ENCODE data around the gene C7orf25. TPM values are rescaled to one million over a fixed set of nuclear protein-coding genes. Genes with fewer than 3 reads are reported as not detected.

C7orf25 gene
- total RNA-seq, 4 donors from 2014 or later: 4.2 to 13.7 (median 10.0) TPM

GRCh38 chr7:42950417-42950816 lies 38.5 kb upstream of the C7orf25 start:
- no peak for ATAC-seq (ENCODE audit: low FRiP score)
- TF ChIP-seq CTCF (IDR thresholded peaks at IDR 0.05): no peak
- no peak for DNase-seq (ENCODE audit: low spot score)

DNA sequence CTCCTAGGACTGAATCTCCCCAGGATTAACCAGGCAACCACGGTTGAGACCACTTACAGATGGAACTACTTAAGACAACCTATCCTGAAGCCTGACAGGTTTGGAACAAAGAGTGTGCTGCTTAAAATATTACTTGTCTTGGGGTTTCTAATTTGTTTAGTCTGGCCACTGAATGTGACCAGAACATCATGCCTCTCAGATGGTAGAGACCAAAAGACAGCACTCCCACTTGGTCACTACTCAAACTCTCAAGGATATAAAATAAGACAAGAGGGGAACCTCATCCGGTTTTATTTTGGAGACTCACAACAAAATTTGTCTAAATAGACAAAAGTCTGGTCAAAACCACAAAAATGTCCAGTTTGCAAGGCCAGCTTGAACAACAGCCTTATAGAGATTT lies 35.7 kb upstream of the C7orf25 start:
- DNase-seq (ENCODE audit: low spot score) (no peak), ATAC-seq (ENCODE audit: low FRiP score) (no peak)
- no peak for TF ChIP-seq CTCF (IDR thresholded peaks at IDR 0.05)

GRCh38 chr7:42946627-42946950 lies 34.7 kb upstream of the C7orf25 start:
- no peak for TF ChIP-seq CTCF (IDR thresholded peaks at IDR 0.05)
- no peak for DNase-seq (ENCODE audit: low spot score)
- ATAC-seq (ENCODE audit: low FRiP score): no peak

DNA sequence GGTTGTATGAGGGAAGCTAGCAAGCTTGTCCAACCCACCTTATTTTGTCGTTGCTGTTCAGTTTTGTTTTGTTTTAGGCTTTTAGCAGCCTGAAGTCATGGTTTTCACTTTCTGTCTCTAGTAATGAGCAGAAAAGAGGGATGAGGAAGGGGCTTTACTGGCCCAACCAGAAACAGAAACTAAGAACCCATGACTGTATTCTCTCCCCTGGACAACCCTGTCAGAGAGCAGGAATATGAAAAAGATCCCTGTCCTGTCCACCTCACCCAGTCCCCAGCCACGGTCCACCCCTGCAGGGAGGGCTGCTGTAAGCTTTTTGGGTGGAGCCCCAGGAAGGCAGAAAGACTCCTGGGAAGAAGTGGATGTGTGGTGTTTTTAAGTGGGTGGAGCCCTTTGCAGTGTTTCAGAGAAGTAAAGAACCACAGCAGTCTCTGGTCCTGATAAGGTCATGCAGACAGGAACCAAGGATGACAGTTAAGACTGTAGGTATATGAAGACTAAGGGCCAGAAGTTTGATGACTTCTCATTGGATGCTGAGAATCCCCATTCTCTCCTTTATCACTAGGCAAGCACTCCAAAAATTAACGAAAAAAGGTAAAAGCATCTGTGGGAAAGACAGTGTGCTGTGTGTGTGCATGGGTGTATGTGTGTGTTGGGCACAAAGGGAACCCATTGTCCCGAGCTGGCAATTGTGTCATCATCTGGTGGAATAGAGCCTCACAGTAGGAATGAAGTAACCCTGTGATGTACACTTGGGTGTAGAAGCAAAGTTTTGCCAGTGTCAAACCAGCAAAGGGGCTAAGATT lies 34.2 kb upstream of the C7orf25 start:
- no peak for ATAC-seq (ENCODE audit: low FRiP score)
- TF ChIP-seq CTCF (IDR thresholded peaks at IDR 0.05): no peak
- DNase-seq (ENCODE audit: low spot score): no peak

DNA sequence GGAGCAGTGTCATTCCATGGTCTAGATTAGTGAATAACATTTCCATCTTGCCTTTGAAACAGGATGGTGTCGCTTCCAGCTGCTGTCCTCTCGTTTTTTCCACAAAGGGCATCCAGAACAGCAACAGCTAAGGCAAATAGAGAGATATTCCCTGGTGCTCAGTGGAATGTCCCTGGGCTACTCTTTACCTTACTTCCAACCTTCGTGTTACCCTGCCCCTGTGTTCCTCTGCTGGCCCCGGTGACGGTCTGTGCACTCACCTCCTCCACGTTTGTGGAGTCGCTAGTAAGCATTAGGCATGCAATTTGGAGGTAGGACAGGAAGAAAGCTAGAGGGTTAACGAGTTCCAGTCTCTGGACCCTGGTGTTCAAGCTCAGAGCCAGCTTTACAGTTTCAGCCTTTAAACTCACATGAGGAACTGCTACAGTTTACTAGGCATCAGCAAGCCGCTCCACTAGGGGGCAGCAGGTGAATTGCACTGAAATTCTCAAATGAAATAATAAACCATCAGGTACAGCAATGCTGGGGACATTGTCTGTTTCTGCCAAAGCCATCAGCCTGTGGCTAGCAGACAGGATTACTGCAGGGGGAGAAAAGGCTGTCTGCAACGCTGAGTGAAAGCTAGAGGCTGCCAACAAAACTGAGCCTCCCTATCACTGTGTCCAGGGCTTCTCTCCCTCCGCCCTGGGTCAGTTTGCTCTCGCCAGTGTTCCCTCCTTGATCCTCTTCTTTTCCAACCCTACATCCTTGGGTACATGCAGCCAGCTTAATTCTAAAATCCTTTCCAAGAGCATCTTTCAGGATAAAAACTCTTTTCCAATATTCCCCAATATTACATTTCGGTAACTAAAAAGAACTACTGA lies 29.3 kb upstream of the C7orf25 start:
- DNase-seq (ENCODE audit: low spot score) (peak; percentile 94), ATAC-seq (ENCODE audit: low FRiP score) (peak; percentile 59)
- TF ChIP-seq CTCF (IDR thresholded peaks at IDR 0.05): no peak

GRCh38 chr7:42939457-42940240 lies 27.8 kb upstream of the C7orf25 start:
- no peak for DNase-seq (ENCODE audit: low spot score)
- ATAC-seq (ENCODE audit: low FRiP score): no peak
- TF ChIP-seq CTCF (IDR thresholded peaks at IDR 0.05): no peak
